Gastrocnemius medialis (tissue), 4 donors: ENCODE data around the gene PRIMA1. TPM values are rescaled to one million over a fixed set of nuclear protein-coding genes. Genes with fewer than 3 reads are reported as not detected.

Experiments used
- ATAC-seq, 2 donors: fragments of 150-250 bp; one replicate each; pipeline ENCODE4 v1.9.1; 2016
- DNase-seq, 2 donors: peaks; one replicate each; pipeline ENCODE4 v3.0.0-alpha.2; 2019
- H3K27ac ChIP-seq, 4 donors: fragments of 200-600 bp; sonication (generic); 1 replicate in 1 of 4; 2 replicates in 3 of 4; pipeline ENCODE4 v1.5.1; 2016 to 2018; ENCODE audit warnings: mild to moderate bottlenecking in 2 of 4, moderate library complexity in 1 of 4
- H3K27me3 ChIP-seq, 3 donors: fragments of 200-600 bp; sonication (generic) in 2 of 3; 1 replicate in 1 of 3; 2 replicates in 2 of 3; pipeline versions ENCODE4 v1.5.1 to v1.6.0; 2016 to 2019; ENCODE audit warnings: mild to moderate bottlenecking in 1 of 3, moderate library complexity in 1 of 3
- H3K36me3 ChIP-seq, 2 donors: fragments of 200-600 bp; sonication (generic) in 1 of 2; one replicate each; pipeline ENCODE4 v1.5.1; 2017 to 2018
- H3K4me1 ChIP-seq, 2 donors: fragments of 200-600 bp; sonication (generic) in 1 of 2; one replicate each; pipeline ENCODE4 v1.5.1; 2016 to 2017; ENCODE audit warnings: mild to moderate bottlenecking in 2 of 2
- H3K4me3 ChIP-seq, 4 donors: fragments of 200-600 bp; sonication (generic) in 3 of 4; 1 replicate in 1 of 4; 2 replicates in 3 of 4; pipeline ENCODE4 v1.5.1; 2016 to 2019; ENCODE audit warnings: mild to moderate bottlenecking in 2 of 4
- H3K9me3 ChIP-seq, 3 donors: fragments of 200-600 bp; sonication (generic) in 2 of 3; 1 replicate in 1 of 3; 2 replicates in 2 of 3; pipeline ENCODE4 v1.5.1; 2016 to 2019
- POLR2A ChIP-seq, 2 donors: fragments of 450-650 bp; IDR thresholded peaks; one replicate each; pipeline ENCODE4 v1.6.1; 2017; ENCODE audit warnings: antibody characterized with exemption in 2 of 2, mild to moderate bottlenecking in 2 of 2, moderate library complexity in 2 of 2
- in situ Hi-C, 4 donors: fragments of 200-750 bp; cut with MboI; loops; one replicate each; pipeline versions ENCODE4 v1.15.0 to v1.8.0; 2017; ENCODE audit warnings: low sequenced_read_pairs in 4 of 4
- intact Hi-C: fragments of 100-400 bp; cut with DNase I; formaldehyde crosslinking; loops from one replicate; pipeline ENCODE4 v1.15.1; 2023; ENCODE audit warnings: low total_unique reads
- total RNA-seq, 4 donors: library from RNA; depleted of rRNA; stranded (reverse); fragments of >200 nt; gene quantifications; one replicate each; pipeline versions ENCODE4 v1.1.0 to v1.2.3, GENCODE V29; 2016
- TF ChIP-seq, protein P1 (sequence below), 5 experiments: fragments of 450-650 bp in 3 of 5; fragments of 200-600 bp in 2 of 5; sonication (generic) in 2 of 5; IDR thresholded peaks in 4 of 5; conservative IDR thresholded peaks in 1 of 5; 1 replicate in 4 of 5; 2 replicates in 1 of 5; pipeline ENCODE4 v1.5.1; 2016 to 2019; ENCODE audit warnings: antibody characterized with exemption in 5 of 5, mild to moderate bottlenecking in 3 of 5, moderate library complexity in 3 of 5

PRIMA1 gene
- total RNA-seq, 4 donors from 2014 or later: 0.09 to 1.0 (median 0.16) TPM; not detected in 1

- H3K27me3 ChIP-seq: no peaks in the 10 kb centered on the region
- intact Hi-C loops: no loop called here
- no peak overlapping the region for H3K4me3 ChIP-seq
These were observed 65.3 kb downstream of the PRIMA1 start for GRCh38 chr14:93723001-93723400.

GRCh38 chr14:93720981-93721483 is 67.3 kb downstream of the PRIMA1 start:
- H3K27ac ChIP-seq: no peak overlapping the region
- no peaks in the 10 kb centered on the region for H3K27me3 ChIP-seq
- no peak for TF ChIP-seq POLR2A (IDR thresholded peaks at IDR 0.05)
- TF ChIP-seq, protein P1, sequence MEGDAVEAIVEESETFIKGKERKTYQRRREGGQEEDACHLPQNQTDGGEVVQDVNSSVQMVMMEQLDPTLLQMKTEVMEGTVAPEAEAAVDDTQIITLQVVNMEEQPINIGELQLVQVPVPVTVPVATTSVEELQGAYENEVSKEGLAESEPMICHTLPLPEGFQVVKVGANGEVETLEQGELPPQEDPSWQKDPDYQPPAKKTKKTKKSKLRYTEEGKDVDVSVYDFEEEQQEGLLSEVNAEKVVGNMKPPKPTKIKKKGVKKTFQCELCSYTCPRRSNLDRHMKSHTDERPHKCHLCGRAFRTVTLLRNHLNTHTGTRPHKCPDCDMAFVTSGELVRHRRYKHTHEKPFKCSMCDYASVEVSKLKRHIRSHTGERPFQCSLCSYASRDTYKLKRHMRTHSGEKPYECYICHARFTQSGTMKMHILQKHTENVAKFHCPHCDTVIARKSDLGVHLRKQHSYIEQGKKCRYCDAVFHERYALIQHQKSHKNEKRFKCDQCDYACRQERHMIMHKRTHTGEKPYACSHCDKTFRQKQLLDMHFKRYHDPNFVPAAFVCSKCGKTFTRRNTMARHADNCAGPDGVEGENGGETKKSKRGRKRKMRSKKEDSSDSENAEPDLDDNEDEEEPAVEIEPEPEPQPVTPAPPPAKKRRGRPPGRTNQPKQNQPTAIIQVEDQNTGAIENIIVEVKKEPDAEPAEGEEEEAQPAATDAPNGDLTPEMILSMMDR (IDR thresholded peaks at IDR 0.05 in 4 of 5, conservative IDR thresholded peaks at IDR 0.05 in 1 of 5): no peak
- intact Hi-C loops: no loop called here
- H3K4me3 ChIP-seq: no peak overlapping the region
- in situ Hi-C loops: no loop called here
- no peaks in the 10 kb centered on the region for H3K4me1 ChIP-seq
- ATAC-seq: no peak
- DNase-seq: no peak
- H3K36me3 ChIP-seq: no peaks in the 10 kb centered on the region
- no peaks in the 10 kb centered on the region for H3K9me3 ChIP-seq

More at GRCh38 chr14:93723001-93723400, 65.3 kb downstream of the PRIMA1 start:
- DNase-seq (no peak), ATAC-seq (no peak)
- Histone ChIP-seq H3K27ac (no peak overlapping the region), H3K36me3 (no peaks in the 10 kb centered on the region), H3K9me3 (no peaks in the 10 kb centered on the region), H3K4me1 (no peaks in the 10 kb centered on the region)
- TF ChIP-seq POLR2A (IDR thresholded peaks at IDR 0.05): no peak
- TF ChIP-seq, protein P1 (IDR thresholded peaks at IDR 0.05 in 4 of 5, conservative IDR thresholded peaks at IDR 0.05 in 1 of 5): no peak
- in situ Hi-C loops: no loop called here

DNA sequence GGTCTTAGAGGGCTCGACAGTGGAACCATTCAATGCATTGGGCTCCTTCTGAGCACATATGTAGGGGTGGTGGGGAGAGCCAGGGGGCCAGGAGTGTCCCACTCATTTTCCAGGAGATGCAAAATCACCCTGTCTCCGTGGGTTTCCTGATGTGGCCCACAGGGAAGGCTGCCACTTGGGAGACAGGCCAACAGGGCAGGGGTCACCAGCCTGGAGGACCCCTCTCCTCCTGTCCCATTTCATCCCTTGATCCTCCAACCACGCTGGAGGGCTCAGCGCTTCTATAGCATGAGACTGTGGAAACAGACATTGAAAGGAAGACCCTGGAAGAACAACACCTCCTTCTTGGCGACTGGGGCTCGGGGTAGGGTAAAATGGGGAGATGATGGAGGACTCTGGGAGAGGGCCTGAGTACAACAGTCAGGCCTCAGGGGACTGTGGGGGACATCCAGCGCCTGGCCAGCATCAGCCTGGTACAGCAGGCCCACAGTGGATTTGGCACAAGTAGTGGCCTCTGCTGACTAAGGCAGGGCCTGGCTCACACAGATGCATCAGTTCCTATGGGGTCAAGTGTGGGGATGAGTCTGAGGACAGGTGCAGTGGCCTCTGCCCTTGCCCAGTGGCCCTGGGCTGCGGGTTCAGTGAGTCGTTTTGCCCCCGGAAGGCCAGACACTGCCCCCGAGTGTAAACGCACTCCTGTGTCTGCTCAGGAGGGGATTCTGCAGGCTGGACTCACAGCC is 68.0 kb downstream of the PRIMA1 start:
- ATAC-seq: no peak
- no peak for TF ChIP-seq POLR2A (IDR thresholded peaks at IDR 0.05)
- TF ChIP-seq, protein P1 (IDR thresholded peaks at IDR 0.05 in 4 of 5, conservative IDR thresholded peaks at IDR 0.05 in 1 of 5): no peak
- Histone ChIP-seq H3K4me3 (no peak overlapping the region), H3K27me3 (no peaks in the 10 kb centered on the region), H3K27ac (no peak overlapping the region), H3K9me3 (no peaks in the 10 kb centered on the region), H3K36me3 (no peaks in the 10 kb centered on the region), H3K4me1 (no peaks in the 10 kb centered on the region)
- no peak for DNase-seq
- intact Hi-C loops (no loop called here), in situ Hi-C loops (no loop called here)

GRCh38 chr14:93719256-93719655 is 69.0 kb downstream of the PRIMA1 start:
- DNase-seq (no peak), ATAC-seq (no peak)
- no peaks in the 10 kb centered on the region for H3K9me3 ChIP-seq
- TF ChIP-seq, protein P1 (IDR thresholded peaks at IDR 0.05 in 4 of 5, conservative IDR thresholded peaks at IDR 0.05 in 1 of 5): no peak
- no peak for TF ChIP-seq POLR2A (IDR thresholded peaks at IDR 0.05)
- H3K36me3 ChIP-seq: no peaks in the 10 kb centered on the region
- H3K4me1 ChIP-seq: no peaks in the 10 kb centered on the region
- H3K4me3 ChIP-seq: no peak overlapping the region
- no peak overlapping the region for H3K27ac ChIP-seq
- in situ Hi-C loops: no loop called here
- H3K27me3 ChIP-seq: no peaks in the 10 kb centered on the region
- intact Hi-C loops: no loop called here
